SKM-1 treated with dmso at 0.1 percent for 144 hours (cell line): ENCODE results near the gene ZC3H18.

Experiments used
- DNase-seq: peaks from one replicate; lab custom pipeline; 2025; ENCODE audit not compliant: unreplicated experiment; lab: John Stamatoyannopoulos, UW

The ZC3H18 gene

DNA sequence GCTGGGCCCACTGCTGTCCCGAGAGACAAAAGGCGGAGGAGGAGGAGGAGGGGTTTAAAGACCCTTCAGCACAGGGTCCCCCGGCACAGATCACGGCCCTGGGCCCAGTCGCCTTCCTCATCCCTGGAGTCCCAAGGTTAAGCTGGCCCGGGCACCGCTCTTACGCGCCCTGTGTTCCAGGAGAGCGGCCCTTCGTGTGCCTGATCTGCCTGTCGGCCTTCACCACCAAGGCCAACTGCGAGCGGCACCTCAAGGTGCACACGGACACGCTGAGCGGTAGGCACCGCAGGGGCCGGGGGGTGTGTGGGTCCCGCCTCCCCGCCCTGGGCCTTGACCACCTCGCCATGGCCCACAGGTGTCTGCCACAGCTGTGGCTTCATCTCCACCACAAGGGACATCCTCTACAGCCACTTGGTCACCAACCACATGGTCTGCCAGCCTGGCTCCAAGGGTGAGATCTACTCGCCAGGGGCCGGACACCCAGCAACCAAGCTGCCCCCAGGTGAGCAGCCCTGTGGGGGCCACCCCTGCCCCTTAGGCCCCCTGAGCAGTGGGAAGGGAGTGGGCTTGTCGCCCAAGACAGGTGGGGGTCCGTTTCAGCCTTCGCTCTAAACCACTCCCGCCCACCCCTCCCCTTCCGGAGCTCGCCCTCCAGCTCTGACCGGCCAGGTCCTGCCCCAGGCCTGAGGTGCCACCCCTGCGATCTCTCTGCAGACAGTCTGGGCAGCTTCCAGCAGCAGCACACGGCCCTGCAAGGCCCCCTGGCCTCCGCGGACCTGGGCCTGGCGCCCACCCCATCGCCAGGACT, 37.6 kb upstream of the ZC3H18 start:
- no peak for DNase-seq

- DNase-seq: no peak
These were observed 36.8 kb upstream of the ZC3H18 start for GRCh38 chr16:88533381-88533917.

- peak; percentile 49 for DNase-seq
These were observed 36.1 kb upstream of the ZC3H18 start for GRCh38 chr16:88533932-88534637.

DNA sequence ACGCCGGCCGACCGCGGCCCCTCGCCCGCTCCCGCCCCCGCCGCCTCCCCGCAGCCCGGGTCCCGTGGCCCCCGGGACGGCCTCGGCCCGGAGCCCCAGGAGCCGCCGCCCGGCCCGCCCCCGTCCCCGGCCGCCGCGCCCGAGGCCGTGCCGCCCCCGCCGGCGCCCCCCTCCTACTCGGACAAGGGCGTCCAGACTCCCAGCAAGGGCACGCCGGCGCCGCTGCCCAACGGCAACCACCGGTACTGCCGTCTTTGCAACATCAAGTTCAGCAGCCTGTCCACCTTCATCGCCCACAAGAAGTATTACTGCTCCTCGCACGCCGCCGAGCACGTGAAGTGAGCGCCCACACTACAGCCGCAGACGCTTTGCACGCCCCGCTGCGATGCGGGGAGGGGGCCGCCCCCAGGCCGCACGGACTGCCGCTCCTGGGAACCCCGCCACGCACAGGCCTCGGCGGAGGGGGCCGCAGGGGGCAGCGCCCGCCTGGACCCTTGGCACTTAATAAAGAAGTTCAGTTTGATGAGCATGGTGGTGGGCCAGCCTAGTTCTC, 35.5 kb upstream of the ZC3H18 start:
- DNase-seq: peak; percentile 19

GRCh38 chr16:88535191-88535856, 34.9 kb upstream of the ZC3H18 start:
- no peak for DNase-seq

DNA sequence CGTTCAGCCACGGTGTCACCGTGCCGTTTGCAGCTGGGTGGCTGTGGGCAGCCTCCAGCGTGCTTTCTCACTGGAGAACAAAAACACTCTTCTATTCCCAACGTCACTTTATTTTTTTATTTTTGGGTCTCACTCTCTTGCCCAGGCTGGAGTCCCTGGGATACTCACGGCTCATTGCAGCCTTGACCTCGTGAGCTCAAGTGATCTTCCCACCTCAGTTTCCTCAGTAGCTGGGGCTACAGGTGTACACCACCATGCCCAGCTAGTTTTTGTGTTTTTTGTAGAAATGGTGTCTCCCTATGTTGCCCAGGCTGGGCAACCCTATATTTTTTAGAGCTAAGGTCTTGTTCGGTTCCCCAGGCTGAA, 34.4 kb upstream of the ZC3H18 start:
- DNase-seq: no peak

DNA sequence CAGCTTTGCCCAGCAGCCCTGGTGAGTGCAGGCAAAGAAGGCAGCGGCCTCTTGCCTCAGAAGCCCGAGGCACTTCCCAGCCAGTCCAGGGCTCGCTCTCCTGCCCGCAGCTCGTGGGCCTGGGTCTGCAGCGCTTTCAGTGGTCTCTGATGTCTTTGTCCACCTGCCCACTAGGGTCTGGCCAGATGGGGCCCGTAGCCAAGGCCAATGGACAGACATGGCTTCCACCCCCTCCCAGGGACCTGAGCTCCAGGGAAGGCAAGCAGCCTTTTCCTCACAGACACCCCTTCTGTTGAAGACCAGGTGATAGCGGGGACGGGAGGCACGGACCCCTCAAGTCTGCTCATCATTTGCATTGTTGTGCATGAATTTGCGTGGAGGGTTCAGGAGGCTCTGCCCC, 33.7 kb upstream of the ZC3H18 start:
- DNase-seq: no peak

DNA sequence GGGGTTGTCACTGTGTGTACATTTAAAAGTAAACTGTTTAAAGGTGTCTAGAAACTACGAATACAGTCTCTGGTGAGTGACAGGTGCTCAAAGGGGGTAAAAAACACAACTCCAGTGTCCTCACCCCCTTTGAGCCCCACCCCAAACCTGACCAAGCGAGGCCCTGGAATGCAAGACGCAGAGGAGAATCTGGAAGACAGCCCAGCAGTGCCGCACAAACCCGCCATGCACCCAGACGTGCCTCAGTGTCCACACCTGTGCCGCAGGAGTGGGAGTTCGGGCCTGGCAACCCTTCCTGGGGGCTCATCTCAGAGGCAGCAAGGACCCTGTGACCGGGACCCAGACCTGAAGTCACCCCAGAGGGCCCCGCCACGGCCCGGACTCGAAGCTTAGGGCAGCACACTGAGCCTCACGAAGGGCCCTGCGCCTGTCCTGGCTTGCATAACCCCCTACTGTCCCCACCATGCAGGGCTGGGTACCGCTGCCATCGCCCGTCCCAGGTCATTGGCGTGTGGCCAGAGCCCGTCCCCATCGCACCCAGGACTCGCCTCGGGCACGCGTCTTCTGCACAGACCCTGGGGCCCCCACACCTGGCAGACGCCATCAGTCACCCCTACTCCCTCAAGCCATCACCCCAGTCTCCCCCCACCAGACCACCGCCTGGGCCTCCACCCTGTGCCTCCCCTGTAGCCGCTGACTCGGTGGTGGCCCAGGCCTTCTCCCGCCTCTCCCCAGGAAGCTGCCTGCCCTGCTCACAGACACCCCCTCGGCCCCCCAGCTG, 33.0 kb upstream of the ZC3H18 start:
- DNase-seq: no peak

- DNase-seq: no peak
These were observed 32.3 kb upstream of the ZC3H18 start for GRCh38 chr16:88537859-88538258.

DNA sequence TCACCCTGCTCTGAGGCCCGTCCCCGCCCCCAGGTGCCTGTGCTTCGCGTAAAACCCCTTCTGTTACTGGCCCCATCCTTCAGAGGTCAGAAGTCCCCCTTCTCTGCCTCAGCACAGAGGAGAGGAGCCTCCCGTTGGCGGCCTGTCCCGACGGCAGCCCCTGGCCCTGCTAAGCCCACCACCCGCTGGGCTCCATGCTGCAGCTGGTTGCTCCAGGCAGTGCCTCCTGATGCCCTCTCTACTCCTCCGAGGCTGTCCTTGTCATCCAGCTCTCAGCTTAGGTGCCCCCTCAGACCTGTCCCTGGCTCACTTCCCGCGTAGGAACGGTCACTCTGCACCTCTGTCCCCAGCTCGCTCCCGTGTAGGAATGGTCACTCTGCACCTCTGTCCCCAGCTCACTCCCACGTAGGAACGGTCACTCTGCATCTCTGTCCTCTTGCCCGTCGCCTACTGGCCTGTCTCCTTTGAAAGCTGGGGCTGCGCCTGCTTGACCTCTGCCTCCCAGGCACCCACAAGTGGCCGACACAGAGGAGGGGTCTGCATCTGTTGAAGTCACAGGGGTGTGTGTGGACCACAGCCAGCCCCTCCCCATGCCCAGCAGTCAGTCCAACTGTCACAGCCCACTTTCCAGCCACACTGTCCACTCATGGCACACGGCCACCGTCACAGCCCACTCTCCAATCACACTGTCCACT, 31.7 kb upstream of the ZC3H18 start:
- no peak for DNase-seq

DNA sequence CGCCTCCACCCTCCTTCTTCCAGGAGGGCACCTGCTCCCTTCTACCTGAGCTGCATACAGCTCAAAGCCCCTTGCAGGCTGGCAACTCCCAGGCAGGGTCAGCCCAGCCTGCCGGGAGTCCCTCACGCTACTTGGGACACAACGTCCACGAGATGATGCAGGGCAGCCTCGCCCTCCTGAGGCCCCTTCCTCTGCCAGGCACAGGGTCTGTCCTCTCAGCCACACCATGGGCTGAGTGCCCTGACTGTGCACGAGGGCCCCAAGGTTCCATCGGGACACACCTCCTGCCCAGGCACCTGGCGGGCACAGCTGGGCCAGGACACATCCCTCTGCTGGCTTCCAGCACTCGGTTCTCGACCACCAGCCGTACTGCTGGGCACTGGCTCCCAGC, 30.9 kb upstream of the ZC3H18 start:
- no peak for DNase-seq

DNA sequence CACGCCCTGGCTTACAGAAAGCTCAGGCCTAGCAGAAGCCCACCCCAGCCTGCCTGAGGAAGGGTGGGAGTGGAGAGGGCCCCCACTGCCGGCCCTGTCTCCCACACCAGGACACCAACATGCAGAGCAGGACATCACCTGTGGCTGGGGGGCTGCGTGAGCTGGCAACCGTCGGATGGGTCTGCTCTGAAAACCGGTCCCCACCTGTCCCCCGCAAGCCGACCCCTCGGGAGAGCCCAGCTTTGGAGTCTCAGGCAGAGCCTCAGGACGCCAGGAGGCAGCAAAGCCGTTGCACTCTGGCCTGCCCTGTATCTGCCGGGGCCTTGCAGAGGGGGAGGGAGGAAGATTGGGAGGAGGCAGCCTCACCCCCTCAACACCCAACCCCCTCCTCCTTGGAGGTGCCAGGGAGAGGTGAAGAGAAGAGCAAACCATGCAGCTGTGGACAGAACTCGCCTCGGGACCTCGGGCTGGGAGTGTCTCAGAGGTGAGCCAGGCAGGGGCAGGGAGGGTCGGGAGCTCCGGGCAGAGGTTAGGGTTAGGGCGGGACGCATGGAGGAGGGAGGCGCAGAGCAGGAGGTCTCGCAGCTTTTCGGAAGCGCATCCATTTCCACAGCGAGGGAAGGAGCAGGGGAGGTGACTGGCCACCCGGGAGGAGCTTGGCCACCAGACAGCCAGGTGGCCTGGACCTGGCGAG, 30.4 kb upstream of the ZC3H18 start:
- no peak for DNase-seq

- DNase-seq: no peak
These were observed 29.7 kb upstream of the ZC3H18 start for GRCh38 chr16:88540346-88540977.

GRCh38 chr16:88541831-88542616, 28.2 kb upstream of the ZC3H18 start:
- DNase-seq: no peak

DNA sequence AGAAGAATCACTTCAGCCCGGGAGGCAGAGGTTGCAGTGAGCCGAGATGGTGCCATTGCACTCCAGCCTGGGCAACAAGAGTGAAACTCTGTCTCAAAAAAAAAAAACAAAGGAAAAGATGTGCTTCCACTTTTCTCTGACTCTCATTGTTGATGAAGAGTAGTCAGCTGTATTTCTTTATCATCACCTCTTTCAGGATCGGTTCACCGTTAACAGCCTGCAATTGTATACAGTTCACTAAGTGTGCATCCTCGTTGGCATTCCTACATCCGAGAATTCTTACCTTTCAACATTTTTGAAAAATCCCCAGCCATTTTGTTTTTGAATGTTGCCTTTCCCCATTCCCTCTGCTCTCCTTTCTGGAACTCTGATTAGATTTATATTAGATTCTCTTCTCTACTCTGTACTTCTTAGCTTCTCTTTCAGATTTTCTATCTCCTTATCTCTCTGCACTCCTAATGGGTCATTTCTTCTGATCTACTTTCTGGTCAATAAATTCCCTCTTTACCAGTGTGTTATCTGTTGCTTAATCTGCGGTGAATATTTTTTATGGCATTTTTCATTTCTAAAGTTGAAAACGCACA, 26.9 kb upstream of the ZC3H18 start:
- no peak for DNase-seq

DNA sequence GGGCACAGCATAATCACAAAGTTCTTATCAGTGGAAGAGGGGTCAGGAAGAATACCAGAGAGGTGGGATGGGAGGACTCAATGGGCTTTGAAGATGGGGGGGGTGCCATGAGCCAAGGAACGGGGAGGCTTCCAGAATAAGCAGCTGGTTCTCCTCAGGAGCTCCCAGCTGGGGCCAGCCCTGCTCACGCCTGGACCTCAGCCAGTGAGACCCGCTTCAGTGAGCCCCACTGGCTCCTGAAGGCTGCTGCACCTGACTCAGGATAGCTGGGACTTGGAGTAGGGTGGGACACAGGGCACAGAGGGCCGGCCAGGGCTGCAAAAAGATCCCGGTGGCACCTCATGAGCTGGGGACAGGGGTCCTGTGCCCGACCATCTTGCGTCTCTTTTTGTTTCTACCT, 24.4 kb upstream of the ZC3H18 start:
- no peak for DNase-seq

DNA sequence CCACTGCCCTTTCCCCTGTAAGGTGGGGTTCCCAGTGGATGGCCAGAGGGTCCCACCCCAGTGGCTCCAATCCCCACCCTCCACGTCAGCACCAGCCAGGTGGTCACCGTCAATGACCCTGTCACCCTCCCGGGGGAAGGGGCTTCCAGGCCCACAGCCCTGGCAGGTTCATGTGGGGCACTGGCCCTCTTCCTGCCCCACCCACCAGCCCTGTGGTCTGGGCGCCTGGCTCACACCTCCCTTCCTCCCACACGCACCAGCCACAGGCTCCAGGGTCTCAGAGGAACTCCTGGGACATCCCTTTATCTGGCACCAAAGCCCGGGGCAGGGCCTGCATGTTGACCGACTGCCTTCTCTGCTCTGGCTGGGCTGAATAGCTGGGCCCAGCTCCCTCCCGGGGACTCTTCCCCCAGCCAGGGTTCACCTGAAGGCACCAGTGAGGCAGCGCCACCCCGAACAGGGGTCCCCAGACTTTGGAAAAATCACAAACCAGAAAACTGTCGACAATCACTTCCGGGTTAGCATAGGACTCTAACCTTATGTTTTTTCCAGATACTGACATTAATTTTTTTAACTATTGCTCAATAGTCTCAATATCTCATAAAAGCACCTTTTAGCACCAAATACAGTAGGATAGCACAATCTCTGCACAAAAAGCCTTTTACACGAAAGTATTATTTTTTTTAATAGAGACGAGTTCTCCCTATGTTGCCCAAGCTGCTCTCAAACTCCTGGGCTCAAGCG, 21.9 kb upstream of the ZC3H18 start:
- DNase-seq: no peak
